Amniotic epithelial cell (primary cell): ENCODE results near the gene PABPN1L.

Experiments used
- DNase-seq: peaks from one replicate; pipeline ENCODE4 v3.0.0-alpha.2; 2010; ENCODE audit warnings: low read depth

Gene PABPN1L

GRCh38 chr16:88851616-88852015 is 14.8 kb downstream of the PABPN1L start:
- DNase-seq = no peak

GRCh38 chr16:88850531-88851199 is 15.8 kb downstream of the PABPN1L start:
- DNase-seq = no peak

GRCh38 chr16:88848557-88848956 is 17.9 kb downstream of the PABPN1L start:
- DNase-seq = no peak

- no peak for DNase-seq
These were observed 18.8 kb downstream of the PABPN1L start for GRCh38 chr16:88847654-88848053.

GRCh38 chr16:88846088-88846487 is 20.4 kb downstream of the PABPN1L start:
- peak; percentile 66 for DNase-seq

- no peak for DNase-seq
These were observed 21.9 kb downstream of the PABPN1L start for GRCh38 chr16:88844419-88845036.

GRCh38 chr16:88843256-88843655 is 23.2 kb downstream of the PABPN1L start:
- no peak for DNase-seq

GRCh38 chr16:88842806-88843205 is 23.7 kb downstream of the PABPN1L start:
- no peak for DNase-seq

GRCh38 chr16:88842308-88842756 is 24.1 kb downstream of the PABPN1L start:
- no peak for DNase-seq

GRCh38 chr16:88841521-88842307 is 24.7 kb downstream of the PABPN1L start:
- DNase-seq = no peak

GRCh38 chr16:88840600-88841215 is 25.8 kb downstream of the PABPN1L start:
- no peak for DNase-seq

- DNase-seq = no peak
These were observed 26.5 kb downstream of the PABPN1L start for GRCh38 chr16:88839745-88840599.

GRCh38 chr16:88839026-88839529 is 27.4 kb downstream of the PABPN1L start:
- DNase-seq = no peak

- DNase-seq = no peak
These were observed 27.9 kb downstream of the PABPN1L start for GRCh38 chr16:88838566-88838965.

- no peak for DNase-seq
These were observed 28.7 kb downstream of the PABPN1L start for GRCh38 chr16:88837806-88838205.

GRCh38 chr16:88836791-88837190 is 29.7 kb downstream of the PABPN1L start:
- no peak for DNase-seq

- DNase-seq = no peak
These were observed 30.6 kb downstream of the PABPN1L start for GRCh38 chr16:88835818-88836217.

- DNase-seq = no peak
These were observed 31.1 kb downstream of the PABPN1L start for GRCh38 chr16:88835383-88835782.

GRCh38 chr16:88834670-88835069 is 31.8 kb downstream of the PABPN1L start:
- DNase-seq = no peak

GRCh38 chr16:88833086-88833485 is 33.4 kb downstream of the PABPN1L start:
- no peak for DNase-seq

GRCh38 chr16:88831838-88832237 is 34.6 kb downstream of the PABPN1L start:
- no peak for DNase-seq
